ENCODE measurements around the gene OPN3.

OPN3 gene

DNA sequence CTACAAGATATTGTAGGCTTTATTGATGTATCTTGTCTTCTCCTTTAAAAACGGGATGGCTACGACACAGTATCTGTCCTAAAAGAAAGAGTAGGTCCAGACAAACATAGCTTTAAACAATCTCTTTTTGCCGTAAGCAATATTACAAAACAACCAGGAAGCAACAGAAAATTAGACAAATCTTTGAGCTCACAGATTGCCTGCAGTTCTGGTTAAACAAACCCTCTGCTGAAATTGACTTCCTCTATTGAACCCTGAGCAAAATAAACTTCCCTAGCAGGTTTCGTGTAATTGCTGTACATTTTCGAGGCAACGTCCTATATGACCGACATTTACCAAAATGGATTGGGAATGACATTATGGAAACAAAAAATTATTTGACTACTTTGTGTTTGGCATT, 50.6 kb downstream of the OPN3 start:
- H3K4me3 ChIP-seq (ENCODE audit: low read depth, low read length), result no peak overlapping the region
- DNase-seq, result no peak
- no peaks in the 10 kb centered on the region for H3K4me1 ChIP-seq
- TF ChIP-seq CTCF (IDR thresholded peaks at IDR 0.05; ENCODE audit: low read depth, low read length), result no peak
- no peaks in the 10 kb centered on the region for H3K36me3 ChIP-seq
- no peaks in the 10 kb centered on the region for H3K27me3 ChIP-seq
- H3K9me3 ChIP-seq, result no peaks in the 10 kb centered on the region

- no peak for TF ChIP-seq CTCF (IDR thresholded peaks at IDR 0.05; ENCODE audit: low read depth, low read length)
- H3K4me1 ChIP-seq, result no peaks in the 10 kb centered on the region
Measured at GRCh38 chr1:241586905-241587512, 53.2 kb downstream of the OPN3 start.

DNA sequence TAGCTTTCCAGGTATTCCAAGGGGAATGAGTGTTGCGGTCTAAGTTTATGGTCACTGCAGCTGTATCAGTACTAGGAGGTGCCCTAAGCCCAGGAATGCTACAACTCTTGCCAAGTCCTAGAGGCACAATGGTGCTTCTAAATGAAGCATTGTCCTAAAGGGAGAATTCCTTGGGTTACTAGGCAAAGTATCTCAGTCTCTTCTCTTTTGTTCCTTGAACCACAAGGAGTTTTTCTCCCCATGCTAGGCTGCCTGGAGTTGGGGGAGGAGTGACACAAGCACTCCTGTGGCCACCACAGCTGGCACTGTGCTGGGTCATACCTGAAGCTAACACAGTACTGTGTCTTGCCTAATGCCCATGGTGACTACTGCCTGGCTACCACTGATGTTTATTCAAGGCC, 57.2 kb downstream of the OPN3 start:
- H3K4me3 ChIP-seq (ENCODE audit: low read depth, low read length), result no peak overlapping the region
- H3K27me3 ChIP-seq, result no peaks in the 10 kb centered on the region
- no peaks in the 10 kb centered on the region for H3K4me1 ChIP-seq
- TF ChIP-seq CTCF (IDR thresholded peaks at IDR 0.05; ENCODE audit: low read depth, low read length), result no peak
- no peak for DNase-seq
- H3K9me3 ChIP-seq, result no peaks in the 10 kb centered on the region
- H3K36me3 ChIP-seq, result no peaks in the 10 kb centered on the region

More at GRCh38 chr1:241586905-241587512, 53.2 kb downstream of the OPN3 start:
- no peak for DNase-seq
- H3K36me3 ChIP-seq, result no peaks in the 10 kb centered on the region
- no peak overlapping the region for H3K4me3 ChIP-seq (ENCODE audit: low read depth, low read length)
- H3K27me3 ChIP-seq, result no peaks in the 10 kb centered on the region
- no peaks in the 10 kb centered on the region for H3K9me3 ChIP-seq

GRCh38 chr1:241579434-241579833, 60.7 kb downstream of the OPN3 start:
- no peaks in the 10 kb centered on the region for H3K27me3 ChIP-seq
- TF ChIP-seq CTCF (IDR thresholded peaks at IDR 0.05; ENCODE audit: low read depth, low read length), result no peak
- no peaks in the 10 kb centered on the region for H3K4me1 ChIP-seq
- no peaks in the 10 kb centered on the region for H3K36me3 ChIP-seq
- H3K4me3 ChIP-seq (ENCODE audit: low read depth, low read length), result no peak overlapping the region
- no peak for DNase-seq
- no peaks in the 10 kb centered on the region for H3K9me3 ChIP-seq

- Histone ChIP-seq H3K9me3 (no peaks in the 10 kb centered on the region), H3K27me3 (no peaks in the 10 kb centered on the region), H3K4me3 (ENCODE audit: low read depth, low read length) (no peak overlapping the region), H3K36me3 (no peaks in the 10 kb centered on the region), H3K4me1 (no peaks in the 10 kb centered on the region)
- DNase-seq, result no peak
- no peak for TF ChIP-seq CTCF (IDR thresholded peaks at IDR 0.05; ENCODE audit: low read depth, low read length)
Measured at GRCh38 chr1:241574154-241574553, 66.0 kb downstream of the OPN3 start.

DNA sequence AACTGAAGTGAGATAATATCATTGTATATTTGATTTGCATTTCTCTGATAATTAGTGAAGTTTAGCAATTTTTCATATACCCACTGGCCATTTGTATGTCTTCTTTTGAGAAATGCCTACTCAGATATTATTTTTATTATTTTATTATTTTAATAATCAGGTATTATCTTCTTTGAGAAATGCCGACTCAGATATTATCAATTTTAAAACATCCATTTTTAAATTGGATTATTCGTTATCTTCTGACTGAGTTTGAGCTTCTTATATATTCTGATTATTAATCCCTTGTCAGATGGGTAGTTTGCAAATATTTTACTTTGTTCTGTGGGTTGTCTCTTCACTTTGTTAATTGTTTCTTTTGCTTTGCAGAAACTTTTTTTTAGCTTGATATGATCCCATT, 70.3 kb downstream of the OPN3 start:
- no peak overlapping the region for H3K4me3 ChIP-seq (ENCODE audit: low read depth, low read length)
- no peak for TF ChIP-seq CTCF (IDR thresholded peaks at IDR 0.05; ENCODE audit: low read depth, low read length)
- 0 out of 2 replicates have a peak, but pooled peaks cover 3% of the 10 kb centered on the region for H3K27me3 ChIP-seq
- no peak for DNase-seq
- H3K4me1 ChIP-seq, result no peaks in the 10 kb centered on the region
- no peaks in the 10 kb centered on the region for H3K9me3 ChIP-seq
- no peaks in the 10 kb centered on the region for H3K36me3 ChIP-seq

Measured in BE2C (cell line).